ENCODE measurements around the gene YPEL1.
"Not testable (repeated sequence)": the region's sequence is repeated elsewhere in the genome, so short reads cannot be mapped to it uniquely, and the experiment has no call there.

The YPEL1 gene

GRCh38 chr22:21699643-21700042 lies 36.0 kb downstream of the YPEL1 start:
- no peak for DNase-seq (ENCODE audit: low read depth in 3 of 3)

- DNase-seq (ENCODE audit: low read depth in 3 of 3): no peak
Observed at GRCh38 chr22:21698430-21699329, 36.9 kb downstream of the YPEL1 start.

- no peak for DNase-seq (ENCODE audit: low read depth in 3 of 3)
Observed at GRCh38 chr22:21697880-21698279, 37.7 kb downstream of the YPEL1 start.

- no peak for DNase-seq (ENCODE audit: low read depth in 3 of 3)
Observed at GRCh38 chr22:21697021-21697771, 38.4 kb downstream of the YPEL1 start.

GRCh38 chr22:21696115-21696514 lies 39.5 kb downstream of the YPEL1 start:
- no peak for DNase-seq (ENCODE audit: low read depth in 3 of 3)

GRCh38 chr22:21695430-21696085 lies 40.0 kb downstream of the YPEL1 start:
- no peak for DNase-seq (ENCODE audit: low read depth in 3 of 3)

- no peak for DNase-seq (ENCODE audit: low read depth in 3 of 3)
Observed at GRCh38 chr22:21694795-21695429, 40.7 kb downstream of the YPEL1 start.

GRCh38 chr22:21694394-21694793 lies 41.2 kb downstream of the YPEL1 start:
- DNase-seq (ENCODE audit: low read depth in 3 of 3): no peak

- no peak for DNase-seq (ENCODE audit: low read depth in 3 of 3)
Observed at GRCh38 chr22:21693999-21694341, 41.6 kb downstream of the YPEL1 start.

- no peak for DNase-seq (ENCODE audit: low read depth in 3 of 3)
Observed at GRCh38 chr22:21693333-21693998, 42.1 kb downstream of the YPEL1 start.

- not testable (repeated sequence) for DNase-seq (ENCODE audit: low read depth in 3 of 3)
Observed at GRCh38 chr22:21692856-21693255, 42.7 kb downstream of the YPEL1 start.

- DNase-seq (ENCODE audit: low read depth in 3 of 3): no peak
Observed at GRCh38 chr22:21691816-21692215, 43.8 kb downstream of the YPEL1 start.

- no peak for DNase-seq (ENCODE audit: low read depth in 3 of 3)
Observed at GRCh38 chr22:21690401-21690801, 45.2 kb downstream of the YPEL1 start.

- DNase-seq (ENCODE audit: low read depth in 3 of 3): no peak
Observed at GRCh38 chr22:21688706-21689381, 46.8 kb downstream of the YPEL1 start.

GRCh38 chr22:21688341-21688705 lies 47.3 kb downstream of the YPEL1 start:
- no peak for DNase-seq (ENCODE audit: low read depth in 3 of 3)

- no peak for DNase-seq (ENCODE audit: low read depth in 3 of 3)
Observed at GRCh38 chr22:21687685-21688259, 47.8 kb downstream of the YPEL1 start.

GRCh38 chr22:21686634-21687393 lies 48.8 kb downstream of the YPEL1 start:
- DNase-seq (ENCODE audit: low read depth in 3 of 3): no peak

GRCh38 chr22:21686193-21686608 lies 49.4 kb downstream of the YPEL1 start:
- DNase-seq (ENCODE audit: low read depth in 3 of 3): no peak

GRCh38 chr22:21685164-21685513 lies 50.5 kb downstream of the YPEL1 start:
- DNase-seq (ENCODE audit: low read depth in 3 of 3): no peak
